Ectodermal cell (in vitro differentiated cells): ENCODE results near the gene DAPK1.

Experiments
- H3K27ac ChIP-seq: 2 replicates; pipeline ENCODE4 v1.7.0; 2013; ENCODE audit warnings: mild to moderate bottlenecking, low read depth, low read length; ENCODE audit not compliant: insufficient read depth, poor library complexity, severe bottlenecking
- H3K27me3 ChIP-seq: 2 replicates; pipeline ENCODE4 v1.7.0; 2013; ENCODE audit warnings: mild to moderate bottlenecking, low read length; ENCODE audit not compliant: insufficient read depth, control insufficient read depth, poor library complexity, severe bottlenecking
- H3K36me3 ChIP-seq: one replicate; pipeline ENCODE4 v1.7.0; 2013; ENCODE audit warnings: low read length; ENCODE audit not compliant: control insufficient read depth, insufficient read depth
- H3K4me1 ChIP-seq: one replicate; pipeline ENCODE4 v1.7.0; 2013; ENCODE audit warnings: low read length; ENCODE audit not compliant: control insufficient read depth, insufficient read depth
- H3K4me3 ChIP-seq: 2 replicates; pipeline ENCODE4 v1.7.0; 2013; ENCODE audit warnings: low read depth, low read length, control low read depth; ENCODE audit not compliant: insufficient read depth
- H3K9me3 ChIP-seq: 2 replicates; pipeline ENCODE4 v1.7.0; 2013; ENCODE audit warnings: mild to moderate bottlenecking, low read length, moderate library complexity; ENCODE audit not compliant: control insufficient read depth
- WGBS, 2 experiments: methylation state at CpG; one replicate each; pipeline ENCODE4 v1.1.7; 2013; ENCODE audit warnings: missing lambda C conversion rate in 2 of 2; 5-methylcytosine and 5-hydroxymethylcytosine counted together

Gene DAPK1

DNA sequence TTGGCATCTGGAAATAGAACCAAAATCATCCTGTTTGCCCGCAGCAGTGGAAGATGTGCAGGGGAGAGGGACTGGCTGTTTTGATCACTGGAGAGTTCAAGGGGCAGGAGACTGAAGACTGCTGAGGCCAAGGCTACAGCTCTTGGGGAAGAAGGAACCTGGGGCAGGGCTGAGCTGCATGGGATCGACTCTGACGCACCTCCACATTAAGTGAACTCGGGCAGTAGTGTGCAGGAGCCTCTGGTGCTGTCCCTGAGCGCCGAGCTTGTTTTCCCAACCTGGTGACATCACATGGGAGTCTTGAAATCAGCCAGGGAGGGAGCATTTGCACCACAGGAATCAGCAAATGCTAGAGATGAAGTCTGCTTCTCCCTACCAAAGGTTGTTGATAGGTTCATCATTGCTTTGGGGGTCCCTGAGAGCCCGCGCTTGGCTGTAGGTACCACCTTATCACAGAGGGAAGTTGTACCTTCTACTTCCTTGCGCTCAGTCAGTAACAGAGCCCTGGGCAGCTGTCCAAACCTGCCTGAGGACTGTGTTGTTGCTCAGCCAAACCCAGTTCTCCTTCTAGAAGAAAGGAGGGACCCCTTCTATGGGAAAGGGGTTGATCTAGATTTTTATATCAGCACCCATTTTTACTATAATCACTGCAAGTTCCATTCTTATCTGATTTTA lies 175.9 kb downstream of the DAPK1 start:
- no peak overlapping the region for H3K27ac ChIP-seq
- H3K4me1 ChIP-seq, result no peaks in the 10 kb centered on the region
- H3K27me3 ChIP-seq, result no peaks in the 10 kb centered on the region
- WGBS, 2 experiments, result 95 to 97% methylated on average over 9 of the region's 9 CpGs
- H3K4me3 ChIP-seq, result no peak overlapping the region
- no peaks in the 10 kb centered on the region for H3K9me3 ChIP-seq
- H3K36me3 ChIP-seq, result no peaks in the 10 kb centered on the region

- H3K27ac ChIP-seq, result no peak overlapping the region
- H3K27me3 ChIP-seq, result no peaks in the 10 kb centered on the region
- 96% methylated on average over 6 of the region's 6 CpGs for WGBS, 2 experiments
- no peaks in the 10 kb centered on the region for H3K36me3 ChIP-seq
- H3K4me1 ChIP-seq, result no peaks in the 10 kb centered on the region
- no peak overlapping the region for H3K4me3 ChIP-seq
- no peaks in the 10 kb centered on the region for H3K9me3 ChIP-seq
Measured at GRCh38 chr9:87674565-87675299, 177.1 kb downstream of the DAPK1 start.

- no peaks in the 10 kb centered on the region for H3K27me3 ChIP-seq
- H3K27ac ChIP-seq, result no peak overlapping the region
- no peaks in the 10 kb centered on the region for H3K36me3 ChIP-seq
- no peaks in the 10 kb centered on the region for H3K4me1 ChIP-seq
- no peak overlapping the region for H3K4me3 ChIP-seq
- H3K9me3 ChIP-seq, result no peaks in the 10 kb centered on the region
- 91% methylated on average over 14 of the region's 14 CpGs for WGBS, 2 experiments
Measured at GRCh38 chr9:87675906-87676515, 178.3 kb downstream of the DAPK1 start.

- Histone ChIP-seq H3K36me3 (peaks cover 10% of the 10 kb centered on the region), H3K4me1 (no peaks in the 10 kb centered on the region), H3K4me3 (no peak overlapping the region), H3K27ac (no peak overlapping the region), H3K9me3 (no peaks in the 10 kb centered on the region), H3K27me3 (no peaks in the 10 kb centered on the region)
- 93 to 94% methylated on average over 14 of the region's 14 CpGs for WGBS, 2 experiments
Measured at GRCh38 chr9:87676976-87677775, 179.5 kb downstream of the DAPK1 start.

DNA sequence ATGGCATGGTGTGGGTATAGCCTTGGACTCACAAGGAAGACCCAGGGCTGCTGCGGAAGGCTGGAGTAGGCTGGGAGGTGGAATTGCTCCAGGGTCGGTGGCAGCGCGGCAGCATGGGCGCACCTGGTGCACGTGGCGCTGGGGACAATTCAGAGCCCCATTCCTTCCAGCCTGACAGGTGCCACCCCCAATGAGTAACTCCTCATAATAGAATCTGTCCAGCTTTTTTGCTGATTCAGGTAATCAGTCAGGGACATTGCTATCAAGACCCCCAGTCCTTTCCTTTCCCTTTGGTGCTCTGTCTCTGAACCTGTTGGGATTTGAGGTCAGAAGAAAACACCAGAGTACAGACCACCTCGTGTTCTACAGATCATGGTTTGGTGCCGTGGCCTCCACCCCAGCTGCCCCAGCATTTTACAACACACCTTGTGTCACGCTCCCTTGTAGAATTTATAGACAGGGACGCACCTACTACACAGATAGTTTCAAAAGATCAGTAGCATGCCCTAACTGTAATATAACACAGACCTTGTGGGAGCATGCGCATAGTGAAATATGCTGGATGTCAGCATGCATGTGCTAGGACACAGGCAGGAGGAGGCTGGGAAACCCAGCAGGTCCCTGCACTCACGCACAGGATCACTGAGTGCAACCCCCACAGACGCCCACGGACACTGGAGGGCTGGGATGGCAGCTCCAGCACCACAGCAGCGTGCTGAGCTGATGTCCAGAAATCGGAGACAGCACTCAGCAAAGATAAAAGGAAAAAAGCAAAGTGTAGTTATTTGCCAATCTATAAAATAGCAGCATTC lies 180.3 kb downstream of the DAPK1 start:
- no peak overlapping the region for H3K4me3 ChIP-seq
- no peak overlapping the region for H3K27ac ChIP-seq
- 88 to 91% methylated on average over 17 of the region's 17 CpGs for WGBS, 2 experiments
- no peaks in the 10 kb centered on the region for H3K4me1 ChIP-seq
- H3K36me3 ChIP-seq, result peaks cover 11% of the 10 kb centered on the region
- no peaks in the 10 kb centered on the region for H3K9me3 ChIP-seq
- no peaks in the 10 kb centered on the region for H3K27me3 ChIP-seq

GRCh38 chr9:87678650-87679355 lies 181.1 kb downstream of the DAPK1 start:
- Histone ChIP-seq H3K36me3 (peaks cover 11% of the 10 kb centered on the region), H3K4me1 (no peaks in the 10 kb centered on the region), H3K27ac (no peak overlapping the region), H3K9me3 (no peaks in the 10 kb centered on the region), H3K27me3 (no peaks in the 10 kb centered on the region), H3K4me3 (no peak overlapping the region)
- WGBS, 2 experiments, result 88 to 91% methylated on average over 9 of the region's 9 CpGs

- Histone ChIP-seq H3K4me3 (no peak overlapping the region), H3K9me3 (no peaks in the 10 kb centered on the region), H3K36me3 (peaks cover 11% of the 10 kb centered on the region), H3K4me1 (no peaks in the 10 kb centered on the region), H3K27me3 (no peaks in the 10 kb centered on the region), H3K27ac (no peak overlapping the region)
- WGBS, 2 experiments, result 93 to 96% methylated on average over 11 of the region's 11 CpGs
Measured at GRCh38 chr9:87681271-87682061, 183.8 kb downstream of the DAPK1 start.

GRCh38 chr9:87682085-87682484 lies 184.4 kb downstream of the DAPK1 start:
- H3K27ac ChIP-seq, result no peak overlapping the region

More at GRCh38 chr9:87682085-87682484, 184.4 kb downstream of the DAPK1 start:
- no peaks in the 10 kb centered on the region for H3K4me1 ChIP-seq
- no peak overlapping the region for H3K4me3 ChIP-seq
- 90 to 94% methylated on average over 4 of the region's 4 CpGs for WGBS, 2 experiments
- no peaks in the 10 kb centered on the region for H3K9me3 ChIP-seq
- H3K36me3 ChIP-seq, result peaks cover 11% of the 10 kb centered on the region
- H3K27me3 ChIP-seq, result no peaks in the 10 kb centered on the region
